Spleen (tissue), 11 donors: ENCODE measurements around the gene CACNB2. TPM values are rescaled to one million over a fixed set of nuclear protein-coding genes. Genes with fewer than 3 reads are reported as not detected.

ENCODE experiments used
- DNase-seq: peaks from one replicate; pipeline ENCODE4 v3.0.0-alpha.2; 2020
- H3K27ac ChIP-seq, 8 donors: fragments of 200-600 bp; sonication (generic) in 7 of 8; 1 replicate in 4 of 8; 2 replicates in 4 of 8; pipeline versions ENCODE4 v1.5.0 to v1.8.0; 2016 to 2021; ENCODE audit warnings: inconsistent platforms in 4 of 8, mild to moderate bottlenecking in 4 of 8, moderate library complexity in 1 of 8
- H3K27me3 ChIP-seq, 7 donors: fragments of 200-600 bp; sonication (generic) in 6 of 7; replicated peaks in 1 of 7; 1 replicate in 4 of 7; 2 replicates in 3 of 7; pipeline versions ENCODE4 v1.5.0 to v1.8.0; 2016 to 2021; ENCODE audit warnings: inconsistent platforms in 3 of 7, mild to moderate bottlenecking in 1 of 7
- H3K36me3 ChIP-seq, 6 donors: fragments of 200-600 bp; sonication (generic) in 5 of 6; 1 replicate in 4 of 6; 2 replicates in 2 of 6; pipeline versions ENCODE4 v1.5.0 to v1.8.0; 2016 to 2021; ENCODE audit warnings: inconsistent platforms in 2 of 6
- H3K4me1 ChIP-seq, 6 donors: fragments of 200-600 bp; sonication (generic) in 5 of 6; 1 replicate in 3 of 6; 2 replicates in 3 of 6; pipeline versions ENCODE4 v1.5.0 to v1.8.0; 2016 to 2021; ENCODE audit warnings: inconsistent platforms in 3 of 6
- H3K4me3 ChIP-seq, 8 donors: fragments of 200-600 bp; sonication (generic) in 7 of 8; 1 replicate in 4 of 8; 2 replicates in 4 of 8; pipeline versions ENCODE4 v1.5.0 to v1.8.0; 2016 to 2021; ENCODE audit warnings: inconsistent platforms in 4 of 8, mild to moderate bottlenecking in 4 of 8, moderate library complexity in 2 of 8
- H3K9me3 ChIP-seq, 8 donors: fragments of 200-600 bp; sonication (generic) in 7 of 8; 1 replicate in 4 of 8; 2 replicates in 4 of 8; pipeline versions ENCODE4 v1.5.0 to v1.8.0; 2016 to 2021; ENCODE audit warnings: inconsistent platforms in 4 of 8
- CTCF ChIP-seq, 11 experiments: fragments of 200-600 bp in 7 of 11; fragments of 450-650 bp in 4 of 11; sonication (generic) in 4 of 11; IDR thresholded peaks in 8 of 11; conservative IDR thresholded peaks in 3 of 11; 1 replicate in 7 of 11; 2 replicates in 4 of 11; pipeline versions ENCODE4 v1.4.0 to v1.8.0; 2016 to 2021; ENCODE audit warnings: antibody characterized with exemption in 11 of 11, inconsistent platforms in 4 of 11, mild to moderate bottlenecking in 1 of 11
- POLR2A ChIP-seq, 3 donors: fragments of 450-650 bp; IDR thresholded peaks; one replicate each; pipeline ENCODE4 v1.5.1; 2017; ENCODE audit warnings: antibody characterized with exemption in 3 of 3, mild to moderate bottlenecking in 1 of 3
- POLR2AphosphoS5 ChIP-seq, 3 donors: sonication (generic); formaldehyde crosslinking; IDR thresholded peaks; one replicate each; pipeline ENCODE4 v1.5.1; 2017; ENCODE audit warnings: antibody characterized with exemption in 3 of 3
- WGBS, 5 donors: extraction: QIAGEN DNeasy Blood & Tissue Kit in 3 of 5; methylation state at CpG; one replicate each; pipeline versions ENCODE4 v1.1.5 to v1.1.7; 2013 to 2018; 5-methylcytosine and 5-hydroxymethylcytosine counted together
- intact Hi-C: fragments of 100-400 bp; cut with DNase I; formaldehyde crosslinking; loops from one replicate; pipeline ENCODE4 v1.15.0; 2023; ENCODE audit warnings: low total_unique reads
- polyA plus RNA-seq, 3 donors: library from polyadenylated mRNA; stranded (reverse); fragments of 200-250 nt; gene quantifications; one replicate each; pipeline ENCODE4 v1.2.1, GENCODE V29; 2013
- total RNA-seq, 7 donors: library from RNA; depleted of rRNA in 3 of 7; stranded (reverse); fragments of >200 nt in 3 of 7; fragmentation: NEBNext Ultra II Directional in 4 of 7; extraction: Animal tissue kit (Norgen Biotek cat#: 25700) in 4 of 7; gene quantifications; one replicate each; pipeline versions ENCODE4 v1.1.0 to v1.2.1, GENCODE V29; 2016 to 2021
- donor health status: healthy with polysubstance abuse.
- donor health status: DM: no; HTN: no; CAD: no; lungs with moderate emphysema.
- donor health status: DM: no; HTN: no; CAD: no.
- donor health status: Bipolar disorder and iron deficiency.
- donor health status: healthy.
- donor health status: DM: no; HTN: no; CAD: no.
- donor health status: DM: yes; HTN: yes; CAD: no.

CACNB2 gene
- total and polyA plus RNA-seq, 10 donors = 0.17 to 0.79 (median 0.44) TPM; not detected in 1

GRCh38 chr10:18476076-18476647 lies 335.9 kb downstream of the CACNB2 start:
- H3K4me3 ChIP-seq = no peak overlapping the region
- WGBS, 5 donors = 83 to 94% (median 90%) methylated on average over 7 of the region's 7 CpGs
- intact Hi-C loops = no loop called here
- H3K27ac ChIP-seq = no peak overlapping the region
- H3K4me1 ChIP-seq = no peaks in the 10 kb centered on the region
- no peaks in the 10 kb centered on the region for H3K27me3 ChIP-seq
- H3K9me3 ChIP-seq = no peaks in the 10 kb centered on the region
- H3K36me3 ChIP-seq = no peaks in the 10 kb centered on the region
- TF ChIP-seq CTCF (IDR thresholded peaks at IDR 0.05 in 8 of 11, conservative IDR thresholded peaks at IDR 0.05 in 3 of 11) (no peak), POLR2AphosphoS5 (IDR thresholded peaks at IDR 0.05) (no peak), POLR2A (IDR thresholded peaks at IDR 0.05) (no peak)
- no peak for DNase-seq

GRCh38 chr10:18478354-18478753 lies 338.1 kb downstream of the CACNB2 start:
- no peaks in the 10 kb centered on the region for H3K36me3 ChIP-seq
- intact Hi-C loops = no loop called here
- no peak overlapping the region for H3K27ac ChIP-seq
- no peaks in the 10 kb centered on the region for H3K27me3 ChIP-seq
- no peak overlapping the region for H3K4me3 ChIP-seq
- TF ChIP-seq POLR2AphosphoS5 (IDR thresholded peaks at IDR 0.05) (no peak), CTCF (IDR thresholded peaks at IDR 0.05 in 8 of 11, conservative IDR thresholded peaks at IDR 0.05 in 3 of 11) (no peak), POLR2A (IDR thresholded peaks at IDR 0.05) (no peak)
- no peaks in the 10 kb centered on the region for H3K9me3 ChIP-seq
- 71 to 87% (median 83%) methylated on average over 3 of the region's 3 CpGs for WGBS, 5 donors
- no peak for DNase-seq
- no peaks in the 10 kb centered on the region for H3K4me1 ChIP-seq

- no peak overlapping the region for H3K27ac ChIP-seq
- 90 to 99% (median 94%) methylated on average over 6 of the region's 6 CpGs for whole genome bisulfite sequencing, 5 donors
- H3K9me3 ChIP-seq = no peaks in the 10 kb centered on the region
- no peaks in the 10 kb centered on the region for H3K4me1 ChIP-seq
- intact Hi-C loops = no loop called here
- H3K27me3 ChIP-seq = no peaks in the 10 kb centered on the region
- H3K36me3 ChIP-seq = no peaks in the 10 kb centered on the region
- no peak overlapping the region for H3K4me3 ChIP-seq
- DNase-seq = no peak
- TF ChIP-seq POLR2AphosphoS5 (IDR thresholded peaks at IDR 0.05) (no peak), CTCF (IDR thresholded peaks at IDR 0.05 in 8 of 11, conservative IDR thresholded peaks at IDR 0.05 in 3 of 11) (no peak), POLR2A (IDR thresholded peaks at IDR 0.05) (no peak)
Measured at GRCh38 chr10:18479502-18479901, 339.3 kb downstream of the CACNB2 start.

- no peak for DNase-seq
- intact Hi-C loops = no loop called here
- WGBS, 5 donors = 84 to 90% (median 88%) methylated on average over 11 of the region's 11 CpGs
Measured at GRCh38 chr10:18483516-18484186, 343.4 kb downstream of the CACNB2 start.

More at GRCh38 chr10:18483516-18484186, 343.4 kb downstream of the CACNB2 start:
- H3K4me1 ChIP-seq = no peaks in the 10 kb centered on the region
- no peaks in the 10 kb centered on the region for H3K27me3 ChIP-seq
- no peak overlapping the region for H3K27ac ChIP-seq
- TF ChIP-seq CTCF (IDR thresholded peaks at IDR 0.05 in 8 of 11, conservative IDR thresholded peaks at IDR 0.05 in 3 of 11) = no peak
- no peak for TF ChIP-seq POLR2A (IDR thresholded peaks at IDR 0.05)
- no peak for TF ChIP-seq POLR2AphosphoS5 (IDR thresholded peaks at IDR 0.05)
- H3K36me3 ChIP-seq = no peaks in the 10 kb centered on the region
- no peaks in the 10 kb centered on the region for H3K9me3 ChIP-seq
- H3K4me3 ChIP-seq = no peak overlapping the region
